Putamen (tissue), 1 donor: ENCODE data around the gene OGFOD3.
A peak's percentile ranks its signal among the peaks of the same experiment; 100 is the strongest.
"Not testable (repeated sequence)": the region's sequence is repeated elsewhere in the genome, so short reads cannot be mapped to it uniquely, and the experiment has no call there.

Source experiments
- DNase-seq: peaks from one replicate; pipeline ENCODE4 v3.0.0-alpha.2; 2016; ENCODE audit warnings: low spot score

The OGFOD3 gene, protein sequence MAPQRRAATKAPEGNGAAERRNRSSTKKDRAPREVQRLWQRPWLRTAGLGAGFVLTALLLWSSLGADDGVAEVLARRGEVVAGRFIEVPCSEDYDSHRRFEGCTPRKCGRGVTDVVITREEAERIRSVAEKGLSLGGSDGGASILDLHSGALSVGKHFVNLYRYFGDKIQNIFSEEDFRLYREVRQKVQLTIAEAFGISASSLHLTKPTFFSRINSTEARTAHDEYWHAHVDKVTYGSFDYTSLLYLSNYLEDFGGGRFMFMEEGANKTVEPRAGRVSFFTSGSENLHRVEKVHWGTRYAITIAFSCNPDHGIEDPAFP

DNA sequence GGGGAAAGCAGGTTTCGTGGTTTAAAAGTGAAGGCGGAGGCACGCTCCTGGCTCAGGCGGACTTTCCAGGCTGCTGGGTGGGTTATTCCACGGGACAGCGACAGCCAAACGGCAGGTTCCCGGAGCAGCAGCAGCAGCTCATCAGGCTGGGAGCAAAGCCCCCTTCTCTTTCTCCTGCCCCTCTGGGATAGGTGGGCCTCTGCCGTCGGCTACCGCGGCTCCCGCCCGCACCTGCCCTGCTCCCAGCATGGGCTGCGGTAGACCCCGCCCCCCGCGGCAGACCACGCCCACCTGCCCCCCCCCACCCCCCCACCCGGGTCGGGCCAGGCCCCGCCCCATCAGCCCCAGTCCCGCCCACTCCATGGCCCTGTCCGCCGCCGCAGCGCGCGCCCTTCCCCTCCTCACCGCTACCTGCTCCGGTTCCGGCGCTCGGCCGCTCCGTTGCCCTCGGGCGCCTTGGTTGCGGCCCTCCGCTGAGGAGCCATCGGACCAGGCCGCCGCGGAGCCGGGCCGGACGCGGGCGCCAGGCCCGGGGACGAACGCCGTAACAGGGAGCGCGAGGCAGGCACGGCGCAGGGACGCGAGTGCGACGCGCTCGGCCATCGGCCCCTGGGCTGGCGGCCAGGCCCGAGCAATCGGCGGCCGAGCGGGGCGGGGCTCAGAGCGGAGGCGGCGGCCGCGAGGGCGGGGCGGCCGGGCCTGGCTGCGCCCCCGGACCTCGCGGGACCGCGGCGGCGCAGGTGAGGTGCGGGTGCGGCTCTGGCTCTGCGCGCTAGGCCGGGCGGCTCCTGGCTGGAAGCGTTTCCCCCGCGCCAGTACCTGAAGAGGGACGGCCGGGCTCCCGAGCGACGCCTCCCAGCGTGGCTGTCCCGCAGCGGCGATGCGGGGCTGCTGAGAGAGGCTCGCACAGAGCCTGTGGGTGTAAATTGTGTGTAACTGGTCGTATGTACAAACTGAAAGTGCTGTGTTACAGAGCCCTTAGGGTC is at the start of gene OGFOD3, which contains the start of gene HEXD:
Gene OGFOD3 (minus strand): TSS at position 586 of the 986 bp plus-strand sequence. CDS start 101 bp downstream, at position 485.
Gene HEXD (plus strand): TSS at position 347 of the 986 bp plus-strand sequence. CDS start 1,453 bp downstream, outside the sequence.
- DNase-seq, result peak; percentile 84

DNA sequence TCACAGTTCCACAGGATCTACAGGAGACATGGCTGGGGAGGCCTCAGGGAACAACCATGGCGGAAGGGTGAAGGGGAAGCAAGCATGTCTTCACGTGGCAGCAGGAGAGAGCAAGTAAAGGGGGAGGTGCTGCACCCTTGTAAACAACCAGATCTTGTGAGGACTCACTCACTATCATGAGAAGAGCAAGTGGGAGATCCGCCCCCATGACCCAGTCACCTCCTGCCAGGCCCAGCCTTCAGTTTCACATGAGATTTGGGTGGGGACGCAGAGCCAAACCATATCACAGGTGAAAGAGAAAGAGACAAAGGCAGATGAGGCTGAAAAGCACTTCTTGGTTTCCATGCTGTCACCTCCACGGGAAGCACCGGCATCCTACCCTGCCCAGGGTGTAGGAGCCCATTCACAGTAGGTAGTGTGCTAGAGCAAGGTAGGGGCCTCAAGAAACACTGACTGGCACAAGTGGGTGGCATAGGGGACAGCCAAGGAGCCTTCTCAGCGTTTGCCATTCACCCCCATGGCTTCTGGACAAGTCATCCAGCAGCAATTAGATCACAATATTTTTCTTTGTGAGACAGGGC is 46.7 kb upstream of the OGFOD3 start:
- no peak for DNase-seq

DNA sequence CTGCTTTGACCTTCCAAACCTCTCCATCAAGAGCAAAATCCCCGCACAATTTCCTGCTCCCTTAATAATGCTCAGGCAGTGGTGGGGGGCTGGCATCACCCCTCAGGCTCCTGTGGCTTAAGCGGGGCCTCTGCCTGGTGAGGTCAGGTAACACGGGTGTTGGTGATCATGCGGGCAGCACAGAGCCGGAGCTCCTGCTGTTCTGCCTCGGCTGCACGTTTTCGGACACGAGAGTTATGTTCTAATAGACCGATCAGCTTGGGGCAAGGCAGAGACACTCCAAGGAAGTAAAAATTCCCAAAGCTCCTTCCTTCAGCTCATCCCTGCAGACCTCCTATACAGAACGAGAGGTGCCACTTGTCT is 46.2 kb upstream of the OGFOD3 start:
- no peak for DNase-seq

DNA sequence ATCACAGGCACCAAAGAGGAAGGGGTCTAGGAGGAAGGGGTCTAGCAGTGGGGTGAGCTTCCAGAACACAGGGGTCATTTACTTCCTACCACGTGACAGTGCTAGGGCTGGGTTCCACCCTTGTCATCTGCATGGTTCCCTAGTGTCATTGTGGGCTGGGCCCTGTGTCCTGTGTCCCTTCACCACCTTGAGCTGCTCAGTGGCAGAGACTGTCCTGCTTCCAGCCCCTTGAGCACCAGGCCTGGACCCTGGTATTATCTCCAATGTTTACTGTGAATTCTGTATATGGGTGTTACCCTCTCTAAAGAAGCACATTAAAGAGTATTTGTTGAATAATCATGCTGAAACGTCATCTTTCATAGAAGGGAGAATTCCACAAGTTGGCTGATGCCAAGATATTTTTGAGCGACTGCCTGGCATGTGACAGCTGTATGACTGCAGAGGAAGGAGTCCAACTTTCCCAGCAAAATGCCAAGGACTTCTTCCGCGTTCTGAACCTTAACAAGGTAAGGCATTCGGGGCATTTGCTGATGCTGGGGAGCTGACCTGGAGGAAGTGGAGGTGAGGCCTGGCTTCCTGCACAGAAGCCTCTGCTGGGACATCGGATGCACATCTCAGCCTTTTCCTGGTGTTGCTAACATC is 45.7 kb upstream of the OGFOD3 start:
- no peak for DNase-seq

DNA sequence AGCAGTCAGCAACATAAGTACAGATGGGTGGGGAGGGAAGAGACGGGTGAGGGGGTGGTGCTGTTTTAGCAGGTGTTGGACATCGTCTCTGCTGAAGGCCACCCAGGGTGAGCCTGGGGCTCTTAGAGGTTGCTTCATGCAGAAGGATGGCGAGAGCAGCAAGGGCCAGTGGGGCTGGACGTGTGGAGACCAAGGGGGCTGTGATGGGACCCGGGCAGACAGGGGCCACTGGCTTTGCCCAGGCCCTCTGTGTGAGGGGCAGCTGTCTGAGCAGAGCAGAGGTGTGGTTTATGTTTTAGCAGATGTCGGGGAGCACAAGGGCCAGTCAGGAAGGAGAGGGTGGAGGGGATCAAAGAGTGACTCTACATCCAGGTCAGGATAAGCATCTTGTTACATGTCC is 45.0 kb upstream of the OGFOD3 start:
- DNase-seq, result no peak

DNA sequence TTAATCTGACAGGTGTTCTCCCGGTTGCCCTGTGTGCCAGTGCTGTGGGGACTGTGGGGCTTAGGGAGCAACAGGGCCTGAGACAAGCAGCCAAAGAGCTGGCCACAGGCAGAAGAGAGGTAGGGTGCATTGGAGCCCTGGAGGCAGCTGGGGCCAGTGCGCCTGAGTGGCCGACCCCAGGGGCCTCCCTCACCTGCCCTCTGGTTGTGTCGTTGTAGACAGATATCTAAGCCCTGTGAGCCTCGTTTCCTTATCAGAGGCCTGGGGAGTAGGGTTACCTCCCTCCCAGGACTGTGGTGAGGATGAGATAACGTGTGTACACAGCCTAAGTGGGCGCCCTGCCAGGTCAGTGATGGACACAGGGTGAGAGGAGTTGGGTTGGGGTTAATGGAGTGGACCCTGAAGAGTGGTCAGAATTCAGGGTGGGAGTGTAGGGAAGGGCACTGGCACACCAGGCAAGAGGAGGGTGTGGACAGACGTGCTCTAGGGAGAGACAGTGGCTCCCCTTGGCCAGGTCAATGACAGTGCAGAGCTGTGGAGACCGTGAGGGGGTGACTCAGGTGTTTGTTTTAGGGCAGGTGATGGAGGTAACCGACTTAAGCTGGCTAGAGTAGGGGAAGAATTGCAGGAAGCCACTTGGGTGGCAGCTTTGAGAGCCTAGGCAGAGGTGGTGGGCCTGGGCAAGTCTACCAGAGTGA is 43.6 kb upstream of the OGFOD3 start:
- DNase-seq, result no peak

DNA sequence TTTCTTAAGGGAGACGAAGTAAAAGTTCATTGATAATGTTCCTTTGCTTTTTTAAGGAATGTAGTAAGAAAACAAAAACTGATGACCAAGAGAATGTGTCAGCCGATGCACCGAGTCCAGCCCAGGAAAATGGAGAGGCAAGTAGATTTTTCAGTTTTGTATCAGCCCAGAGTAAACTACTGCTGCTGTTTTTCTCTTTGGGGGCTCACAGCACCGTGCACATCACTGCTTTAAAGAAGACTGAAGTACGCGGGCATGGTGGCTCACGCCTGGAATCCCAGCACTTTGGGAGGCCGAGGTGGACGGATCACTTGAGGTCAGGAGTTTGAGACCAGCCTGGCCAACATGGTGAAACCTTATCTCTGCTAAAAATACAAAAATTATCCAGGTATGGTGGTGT is 41.5 kb upstream of the OGFOD3 start:
- not testable (repeated sequence) for DNase-seq

DNA sequence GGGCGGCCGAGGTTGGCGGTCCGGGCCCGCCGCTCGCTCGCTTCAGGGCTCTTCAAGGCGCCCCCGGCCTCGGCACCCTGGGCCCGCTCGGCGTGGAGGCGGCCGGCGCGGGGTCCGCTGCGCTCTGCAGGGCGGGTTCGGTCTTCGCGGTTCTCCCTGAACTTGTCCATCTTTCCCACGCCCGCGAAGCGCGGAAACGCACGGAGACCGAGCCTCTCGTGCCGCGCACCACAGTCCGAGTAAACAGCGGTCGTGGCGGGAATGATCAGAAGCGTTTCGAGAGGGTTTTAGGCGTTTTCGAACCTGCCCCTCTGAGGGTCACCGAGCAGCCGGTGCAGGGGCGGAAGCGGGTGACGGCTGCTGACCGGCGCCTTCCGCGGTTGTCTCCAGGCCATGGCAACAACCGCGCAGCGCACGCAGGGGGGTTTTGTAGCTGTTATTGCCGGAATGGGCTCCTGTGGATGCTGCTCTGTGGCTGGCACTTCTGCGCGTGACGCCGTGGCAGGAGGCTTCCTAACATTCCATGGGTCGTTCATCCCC is 40.6 kb upstream of the OGFOD3 start:
- no peak for DNase-seq

DNA sequence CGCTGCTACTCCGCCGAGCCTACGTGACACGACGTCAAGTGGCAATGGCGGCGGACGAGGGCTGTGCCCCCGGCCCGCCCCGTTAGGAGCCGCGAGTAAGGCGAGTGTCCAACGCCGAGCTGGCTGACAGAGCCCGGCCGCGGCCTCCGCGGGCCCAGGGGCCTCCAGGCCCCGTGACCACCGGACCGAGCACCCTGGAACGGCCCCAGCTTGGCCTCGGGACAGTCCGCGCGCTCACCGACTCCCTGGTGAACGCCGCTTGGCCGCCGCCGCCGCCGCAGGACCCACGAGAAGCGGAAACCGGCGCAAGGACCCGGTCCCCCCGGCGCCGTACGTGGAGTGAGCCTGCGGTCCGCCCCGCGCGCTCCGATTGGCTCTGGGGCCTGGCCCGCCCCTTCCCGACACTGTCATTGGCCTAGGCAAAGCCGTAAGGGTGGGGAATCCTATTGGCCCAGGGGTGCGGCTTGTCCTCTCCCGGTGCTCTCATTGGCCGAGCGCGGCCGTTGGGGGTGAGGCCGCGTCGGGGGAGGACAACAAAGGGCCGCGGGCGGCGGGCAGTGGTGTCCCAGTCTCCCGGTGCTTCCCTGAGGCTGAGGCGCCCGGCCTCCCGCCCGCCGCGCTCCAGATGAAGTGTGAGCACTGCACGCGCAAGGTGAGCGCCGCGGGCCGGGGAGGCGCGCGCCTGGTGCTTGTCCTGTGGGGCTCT is 39.9 kb upstream of the OGFOD3 start, which contains the start of gene NARF:
Gene NARF (plus strand): TSS at position 563 of the 706 bp plus-strand sequence. CDS start 63 bp downstream, at position 626.
- DNase-seq, result peak; percentile 99

DNA sequence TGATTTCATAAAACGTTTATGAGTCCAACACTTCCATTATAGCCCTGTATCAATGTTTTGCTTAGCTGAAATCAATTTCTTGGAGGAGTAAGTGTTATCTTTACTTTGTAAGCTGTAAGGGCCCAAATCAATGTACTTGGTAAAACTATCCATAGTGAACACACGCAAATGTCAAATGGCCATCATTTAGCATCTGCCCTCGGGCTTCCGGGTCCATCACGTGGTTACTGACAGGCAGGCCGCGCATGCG is 39.5 kb upstream of the OGFOD3 start:
- no peak for DNase-seq

DNA sequence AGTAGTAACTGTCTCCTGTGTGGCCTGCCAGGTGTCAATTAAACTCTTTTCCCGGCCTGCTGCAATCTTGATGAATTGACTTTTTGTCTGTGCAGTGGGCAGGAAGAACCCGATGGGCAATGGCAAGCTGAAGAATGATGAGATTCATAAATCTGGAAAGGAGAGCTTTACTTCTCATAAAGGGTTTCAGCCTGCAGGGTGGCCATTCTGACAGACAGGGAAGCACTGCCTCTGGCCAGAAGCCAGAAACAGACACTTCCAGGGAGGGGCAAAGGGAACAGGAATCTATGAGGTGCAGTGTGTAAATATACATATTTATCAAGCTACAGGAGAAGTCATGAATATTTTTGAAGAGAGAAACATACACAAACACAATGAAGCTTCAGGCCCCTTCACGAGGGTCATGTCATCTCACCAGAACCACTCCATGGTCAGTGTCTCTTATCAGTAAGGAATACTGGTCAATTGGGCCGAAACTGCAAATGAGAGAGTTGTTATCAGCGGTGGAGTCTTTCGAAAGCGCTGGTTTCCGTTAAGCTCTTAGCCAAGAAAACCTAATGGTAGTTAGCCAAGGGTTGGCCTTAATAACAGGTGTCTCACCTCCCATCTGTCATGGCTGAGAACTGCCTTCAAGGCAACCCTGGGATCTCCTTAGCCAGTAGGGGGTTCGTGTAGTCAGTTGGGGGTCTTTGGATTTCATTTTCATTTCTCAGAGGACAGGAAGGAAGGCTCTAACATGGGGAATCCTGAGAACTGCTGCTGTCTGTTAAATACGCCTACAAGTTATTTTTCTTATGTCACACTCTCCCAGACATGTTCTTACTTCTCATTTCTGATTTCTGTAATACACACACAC is 38.9 kb upstream of the OGFOD3 start:
- DNase-seq, result no peak

DNA sequence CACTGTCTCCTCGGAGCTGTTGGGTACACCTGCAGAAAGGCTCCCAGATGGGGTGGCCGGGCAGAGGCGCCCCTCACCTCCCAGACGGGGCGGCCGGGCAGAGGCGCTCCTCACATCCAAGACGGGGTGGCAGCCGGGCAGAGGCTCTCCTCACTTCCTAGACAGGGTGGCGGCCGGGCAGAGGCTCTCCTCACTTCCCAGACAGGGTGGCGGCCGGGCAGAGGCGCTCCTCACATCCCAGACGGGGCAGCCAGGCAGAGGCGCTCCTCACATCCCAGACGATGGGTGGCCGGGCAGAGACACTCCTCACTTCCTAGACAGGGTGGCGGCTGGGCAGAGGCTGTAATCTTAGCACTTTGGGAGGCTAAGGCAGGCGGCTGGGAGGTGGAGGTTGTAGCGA is 35.3 kb upstream of the OGFOD3 start:
- DNase-seq, result not testable (repeated sequence)

DNA sequence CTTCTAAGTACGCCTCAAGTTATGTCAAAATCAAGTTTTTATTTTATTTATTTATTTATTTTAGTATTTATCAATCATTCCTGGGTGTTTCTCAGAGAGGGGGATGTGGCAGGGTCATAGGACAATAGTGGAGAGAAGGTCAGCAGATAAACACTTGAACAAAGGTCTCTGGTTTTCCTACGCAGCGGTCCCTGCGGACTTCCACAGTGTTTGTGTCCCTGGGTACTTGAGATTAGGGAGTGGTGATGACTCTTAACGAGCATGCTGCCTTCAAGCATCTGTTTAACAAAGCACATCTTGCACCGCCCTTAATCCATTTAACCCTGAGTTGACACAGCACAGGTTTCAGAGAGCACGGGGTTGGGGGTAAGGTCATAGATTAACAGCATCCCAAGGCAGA is 34.8 kb upstream of the OGFOD3 start:
- DNase-seq, result not testable (repeated sequence)

DNA sequence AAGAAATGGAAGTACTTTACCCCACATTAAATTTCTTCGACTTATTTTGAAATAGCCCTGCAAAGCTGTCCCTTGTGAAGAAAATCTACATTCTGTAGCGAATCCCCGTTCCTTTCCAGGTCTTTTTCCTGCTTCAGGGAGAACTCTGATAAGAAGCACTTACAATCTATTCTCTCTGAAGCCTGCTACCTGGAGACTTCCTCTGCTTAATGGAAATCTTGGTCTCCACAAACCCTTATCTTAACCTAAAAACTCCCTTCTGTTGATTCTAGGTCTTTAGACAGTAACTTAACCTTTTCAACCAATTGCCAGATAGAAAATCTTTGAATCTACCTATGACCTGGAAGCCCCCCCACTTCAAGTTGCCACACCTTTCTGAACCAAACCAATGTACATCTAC is 33.8 kb upstream of the OGFOD3 start:
- no peak for DNase-seq

DNA sequence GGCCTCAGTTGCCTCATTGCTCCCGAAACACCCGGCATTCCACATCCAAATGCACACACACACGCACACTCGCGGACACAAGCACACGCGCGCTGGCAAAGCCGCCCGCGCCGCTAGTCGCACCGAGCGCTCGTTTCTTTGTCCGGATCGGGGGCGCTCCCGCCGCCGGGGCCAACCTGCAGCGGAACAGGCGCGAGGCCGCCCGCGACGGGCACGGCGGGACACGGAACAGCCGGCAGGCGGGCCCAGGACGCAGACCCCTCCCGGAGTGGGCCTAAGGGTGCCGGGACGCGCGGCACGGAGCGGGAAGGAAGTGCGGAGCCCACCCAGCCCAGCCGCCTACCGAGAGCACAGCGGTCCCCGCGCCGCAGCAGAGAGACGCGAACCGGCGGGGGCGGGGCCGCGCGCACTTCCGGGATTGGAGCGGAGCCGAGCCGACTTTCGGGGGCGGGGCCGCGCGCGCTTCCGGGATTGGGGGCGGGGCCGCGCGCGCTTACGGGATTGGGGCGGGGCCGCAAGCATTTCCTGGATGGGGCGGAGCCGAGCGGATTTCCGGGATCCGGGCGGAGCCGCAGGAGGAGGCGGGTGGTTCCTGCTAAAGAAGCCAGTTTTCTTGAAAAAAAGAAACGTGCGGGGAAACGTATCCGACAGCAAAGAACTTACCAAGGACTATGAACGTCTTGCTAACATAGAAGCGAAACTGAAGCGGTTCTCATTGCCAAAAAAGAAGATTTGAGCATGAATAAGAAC is 32.1 kb upstream of the OGFOD3 start, which contains the start of gene CYBC1:
Gene CYBC1 (minus strand): TSS at position 396 of the 750 bp plus-strand sequence. CDS start 1,498 bp downstream, outside the sequence.
- DNase-seq, result peak; percentile 89

DNA sequence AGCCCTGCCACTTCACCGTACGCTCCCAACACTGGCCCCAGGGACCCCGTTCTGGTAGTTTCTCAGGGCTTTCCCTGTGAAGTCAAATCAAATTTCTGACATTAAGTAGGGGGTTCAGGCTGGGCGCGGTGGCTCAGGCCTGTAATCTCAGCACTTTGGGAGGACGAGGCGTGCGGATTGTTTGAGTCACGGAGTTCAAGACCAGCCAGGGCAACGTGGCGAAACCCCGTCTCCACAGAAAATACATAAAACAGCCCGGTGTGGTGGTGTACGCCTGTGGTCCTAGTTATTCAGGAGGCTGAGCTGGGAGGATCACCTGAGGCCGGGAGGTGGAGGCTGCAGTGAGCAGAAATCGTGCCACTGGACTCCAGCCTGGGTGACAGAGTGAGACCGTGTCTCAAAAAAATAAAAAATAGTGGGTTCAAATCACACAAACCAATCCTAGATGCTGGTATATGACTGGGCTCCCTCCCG is 31.5 kb upstream of the OGFOD3 start:
- DNase-seq, result no peak

DNA sequence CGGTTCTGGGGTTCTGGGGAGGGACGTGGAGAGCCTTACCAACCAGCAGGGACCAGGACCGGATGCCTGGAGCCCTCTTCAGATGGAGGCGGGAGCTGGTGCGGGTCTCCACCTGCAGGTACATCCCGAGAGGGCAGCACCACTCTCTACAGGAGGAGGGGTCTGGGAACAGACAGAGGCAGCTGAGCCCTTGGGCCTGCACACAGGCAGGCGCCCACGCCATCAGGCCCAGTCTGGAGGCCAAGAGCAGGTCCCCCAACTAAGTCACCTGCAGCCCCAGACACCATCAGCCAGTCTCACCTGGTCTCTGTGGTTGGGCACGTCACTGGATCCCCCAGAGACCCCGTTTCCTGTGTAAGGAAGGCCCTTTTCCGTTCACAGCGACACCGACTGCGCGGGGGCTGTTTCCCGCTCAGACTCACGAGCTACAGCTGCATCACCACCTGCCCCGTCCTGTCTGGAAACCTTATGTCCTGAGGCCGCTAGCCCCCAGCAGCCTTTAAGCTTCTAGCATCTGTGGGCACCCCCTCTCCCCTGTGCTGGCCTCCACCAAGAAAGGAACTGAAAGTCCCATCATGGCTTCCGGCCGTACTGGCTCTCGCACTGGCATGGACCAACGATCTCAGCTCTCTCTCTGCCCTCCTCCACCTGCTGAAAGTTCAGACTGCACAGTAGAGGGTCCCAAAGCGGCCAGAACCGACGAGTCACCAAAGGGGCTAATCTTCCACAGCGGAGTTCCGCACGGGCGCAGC is 30.9 kb upstream of the OGFOD3 start:
- DNase-seq, result no peak

DNA sequence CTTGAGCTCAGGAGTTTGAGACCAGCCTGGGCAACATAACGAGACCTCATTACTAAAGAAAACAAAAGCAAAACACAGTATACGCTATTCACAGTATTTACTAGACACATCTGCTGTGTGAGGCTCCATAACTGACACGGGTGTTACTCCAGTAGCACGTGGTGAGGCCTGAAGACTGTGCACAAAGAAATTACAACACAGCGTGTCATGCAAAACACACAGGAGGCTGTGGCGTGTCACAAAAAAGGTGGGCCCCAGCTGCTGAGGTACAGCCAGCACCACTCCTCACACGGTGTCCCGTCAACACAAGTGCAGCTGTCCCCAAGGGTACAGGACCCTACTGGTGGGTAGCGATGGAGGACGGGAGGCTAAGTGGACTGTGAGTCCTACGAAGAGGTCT is 29.5 kb upstream of the OGFOD3 start:
- no peak for DNase-seq
